K562 (cell line): ENCODE data around the gene NOM1. TPM values are rescaled to one million over a fixed set of nuclear protein-coding genes. Genes with fewer than 3 reads are reported as not detected.

Source experiments
- BCL6 ChIP-seq: fragments of 250-450 bp; sonication (Bioruptor Pico); IDR thresholded peaks from 2 replicates; pipeline ENCODE4 v1.4.0; 2020
- CREB5 ChIP-seq: fragments of 250-450 bp; sonication (Bioruptor Pico); IDR thresholded peaks from 2 replicates; pipeline ENCODE4 v1.5.0; 2020; ENCODE audit warnings: mild to moderate bottlenecking
- CTBP1 ChIP-seq: fragments of 450-650 bp; IDR thresholded peaks from 2 replicates; pipeline ENCODE4 v1.6.1; 2016; ENCODE audit warnings: borderline replicate concordance
- ELF1 ChIP-seq: fragments of 200-800 bp; sonication (Bioruptor generic); IDR thresholded peaks from 2 replicates; pipeline ENCODE4 v1.6.1; 2016; ENCODE audit warnings: missing genetic modification characterization, missing compliant biosample characterization
- ELF2 ChIP-seq: fragments of 250-450 bp; sonication (Bioruptor Pico); IDR thresholded peaks from 2 replicates; pipeline ENCODE4 v1.5.0; 2021; ENCODE audit warnings: mild to moderate bottlenecking
- ELK3 ChIP-seq: fragments of 450-650 bp; formaldehyde crosslinking; IDR thresholded peaks from 2 replicates; pipeline ENCODE4 v1.4.0; 2020; ENCODE audit warnings: mild to moderate bottlenecking
- ID3 ChIP-seq, 2 experiments: fragments of 250-450 bp in 1 of 2; fragments of 450-650 bp in 1 of 2; sonication (Bioruptor Pico) in 1 of 2; IDR thresholded peaks; 2 replicates each; pipeline versions ENCODE4 v1.6.1 to v1.8.0; 2016 to 2021; ENCODE audit warnings: mild to moderate bottlenecking in 2 of 2, moderate library complexity in 2 of 2, missing compliant biosample characterization in 1 of 2, missing genetic modification characterization in 1 of 2
- MAZ ChIP-seq, 2 experiments: fragments of 450-650 bp in 1 of 2; sonication (generic) in 1 of 2; formaldehyde crosslinking; IDR thresholded peaks in 1 of 2; conservative IDR thresholded peaks in 1 of 2; 2 replicates each; pipeline versions ENCODE4 v1.4.0 to v1.5.0; 2020; ENCODE audit warnings: mild to moderate bottlenecking in 1 of 2, missing genetic modification reagents in 1 of 2
- MITF ChIP-seq: IDR thresholded peaks from 2 replicates; pipeline ENCODE4 v1.6.1; 2014; ENCODE audit warnings: antibody characterized with exemption
- NR2F6 ChIP-seq: fragments of 450-650 bp; formaldehyde crosslinking; IDR thresholded peaks from 2 replicates; pipeline ENCODE4 v1.4.0; 2020; ENCODE audit warnings: mild to moderate bottlenecking
- NR3C1 ChIP-seq: sonication (generic); formaldehyde crosslinking; IDR thresholded peaks from 2 replicates; pipeline ENCODE4 v1.8.1; 2022; ENCODE audit warnings: missing genetic modification reagents
- PHB2 ChIP-seq: fragments of 450-650 bp; IDR thresholded peaks from 2 replicates; pipeline ENCODE4 v1.6.1; 2017; ENCODE audit warnings: low read depth
- POLR3A ChIP-seq: IDR thresholded peaks from 2 replicates; pipeline ENCODE4 v1.6.1; 2011; ENCODE audit warnings: borderline replicate concordance, mild to moderate bottlenecking, moderate library complexity; ENCODE audit not compliant: insufficient read length, insufficient read depth; ENCODE audit errors: extremely low read depth
- RBFOX2 ChIP-seq: fragments of 200-400 bp; formaldehyde crosslinking; IDR thresholded peaks from 2 replicates; pipeline ENCODE4 v1.6.1; 2017; ENCODE audit warnings: low read depth, mild to moderate bottlenecking, low read length, moderate library complexity
- SIX5 ChIP-seq, 2 experiments: IDR thresholded peaks; 2 replicates each; pipeline ENCODE4 v1.6.1; 2011; ENCODE audit warnings: low read length in 2 of 2, borderline replicate concordance in 1 of 2, low read depth in 1 of 2, mild to moderate bottlenecking in 1 of 2, moderate library complexity in 1 of 2; ENCODE audit not compliant: insufficient read depth in 1 of 2
- SMAD4 ChIP-seq: fragments of 250-450 bp; sonication (Bioruptor Pico); conservative IDR thresholded peaks from 2 replicates; pipeline ENCODE4 v1.8.0; 2021; ENCODE audit warnings: inconsistent platforms, mild to moderate bottlenecking, moderate library complexity
- SRSF7 ChIP-seq: fragments of 200-400 bp; formaldehyde crosslinking; optimal IDR thresholded peaks from 2 replicates; pipeline ENCODE3; 2017; ENCODE audit warnings: mild to moderate bottlenecking, low read depth, low read length
- THRAP3 ChIP-seq: fragments of 450-650 bp; IDR thresholded peaks from 2 replicates; pipeline ENCODE4 v1.6.1; 2016; ENCODE audit warnings: mild to moderate bottlenecking, inconsistent platforms, borderline replicate concordance
- USF1 ChIP-seq: sonication (generic); formaldehyde crosslinking; IDR thresholded peaks from 2 replicates; pipeline ENCODE4 v1.9.0; 2022; ENCODE audit warnings: mild to moderate bottlenecking, missing genetic modification reagents
- ZFP36 ChIP-seq: fragments of 150-350 bp; IDR thresholded peaks from 2 replicates; pipeline ENCODE4 v1.6.1; 2018; ENCODE audit warnings: low read length, low read depth; ENCODE audit not compliant: partially characterized antibody
- ZNF146 ChIP-seq: IDR thresholded peaks from one replicate; pipeline ENCODE4 v1.6.1; 2018; ENCODE audit warnings: missing compliant biosample characterization; ENCODE audit not compliant: unreplicated experiment
- ZNF41 ChIP-seq: fragments of 250-450 bp; sonication (Bioruptor Pico); conservative IDR thresholded peaks from 2 replicates; pipeline ENCODE4 v1.4.0; 2020; ENCODE audit warnings: mild to moderate bottlenecking
- ZNF445 ChIP-seq: fragments of 250-450 bp; sonication (Bioruptor Pico); IDR thresholded peaks from 2 replicates; pipeline ENCODE4 v1.4.0; 2020; ENCODE audit warnings: low read depth, mild to moderate bottlenecking, moderate library complexity
- ZNF778 ChIP-seq: fragments of 450-650 bp; formaldehyde crosslinking; IDR thresholded peaks from 2 replicates; pipeline ENCODE4 v1.4.0; 2020; ENCODE audit warnings: mild to moderate bottlenecking, moderate library complexity
- polyA plus RNA-seq, 8 experiments: library from polyadenylated mRNA; depleted of rRNA in 4 of 8; stranded (reverse) in 5 of 8; unstranded in 3 of 8; fragments of >200 nt; fragmentation: Nextera tagmentation in 2 of 8; fragmentation: Illumina TruSeq in 1 of 8; extraction: Ambion mirVana in 2 of 8; extraction: Trizol in 1 of 8; gene quantifications; 2 replicates each; pipeline versions ENCODE4 v1.2.1 to v1.2.3, GENCODE V29; 2011 to 2014; ENCODE audit warnings: inconsistent platforms in 1 of 8, missing spikeins in 1 of 8
- total RNA-seq, 7 experiments: library from RNA; depleted of rRNA in 6 of 7; stranded (reverse); fragments of >200 nt in 6 of 7; fragmentation: Illumina TruSeq in 2 of 7; extraction: Trizol in 2 of 7; gene quantifications; 2 replicates each; pipeline versions ENCODE4 v1.2.1 to v1.2.3, GENCODE V29; 2011 to 2021; ENCODE audit warnings: low replicate concordance in 1 of 7

NOM1 gene
- total and polyA plus RNA-seq, 9 of the 15 experiments (the other 6 are each of a cell fraction or from before 2014, with no cell fraction given) = 6.8 to 47.3 (median 37.4) TPM

- TF ChIP-seq CTBP1 = no peak
- no peak for TF ChIP-seq ZNF778 (CRISPR knock-in tag)
- peak; percentile 81 for TF ChIP-seq ELF1 (tag)
- no peak for TF ChIP-seq NR2F6 (CRISPR knock-in tag)
- no peak for TF ChIP-seq USF1
- TF ChIP-seq SMAD4 (CRISPR knock-in tag) = no peak
- no peak for TF ChIP-seq ZNF146 (CRISPR knock-in tag)
- no peak for TF ChIP-seq CREB5
- no peak for TF ChIP-seq THRAP3
- TF ChIP-seq ELK3 (CRISPR knock-in tag) = no peak
- no peak for TF ChIP-seq POLR3A
- TF ChIP-seq ZNF445 (CRISPR knock-in tag) = no peak
- no peak for TF ChIP-seq ID3 (CRISPR knock-in tag; IDR thresholded peaks at IDR 0.05)
- no peak for TF ChIP-seq ID3 (tag; IDR thresholded peaks at IDR 0.05)
- TF ChIP-seq ELF2 (CRISPR knock-in tag) = no peak
- TF ChIP-seq NR3C1 = no peak
- TF ChIP-seq ZNF41 = no peak
- TF ChIP-seq MITF = no peak
- TF ChIP-seq ZFP36 = no peak
- no peak for TF ChIP-seq SIX5 (IDR thresholded peaks at IDR 0.05; ENCODE audit: borderline replicate concordance in 1 of 2, insufficient read depth in 1 of 2, low read depth in 1 of 2, low read length in 2 of 2)
- TF ChIP-seq PHB2 = no peak
- TF ChIP-seq RBFOX2 = peak; percentile 57
- TF ChIP-seq SRSF7 = no peak
- peak; percentile 28 to 49; a peak in 2 of 4 replicates for TF ChIP-seq MAZ (CRISPR knock-in tag; conservative IDR thresholded peaks at IDR 0.05 in 1 of 2, IDR thresholded peaks at IDR 0.05 in 1 of 2)
- no peak for TF ChIP-seq BCL6 (CRISPR knock-in tag)
These were observed 50.6 kb downstream of the NOM1 start (continued) for GRCh38 chr7:156999958-157000726.
